Measurements from ENCODE around the gene KCNG4. TPM values are rescaled to one million over a fixed set of nuclear protein-coding genes. Genes with fewer than 3 reads are reported as not detected.
"Not testable (repeated sequence)": the region's sequence is repeated elsewhere in the genome, so short reads cannot be mapped to it uniquely, and the experiment has no call there.

KCNG4 gene
- polyA plus RNA-seq, 1 donor: not detected

DNA sequence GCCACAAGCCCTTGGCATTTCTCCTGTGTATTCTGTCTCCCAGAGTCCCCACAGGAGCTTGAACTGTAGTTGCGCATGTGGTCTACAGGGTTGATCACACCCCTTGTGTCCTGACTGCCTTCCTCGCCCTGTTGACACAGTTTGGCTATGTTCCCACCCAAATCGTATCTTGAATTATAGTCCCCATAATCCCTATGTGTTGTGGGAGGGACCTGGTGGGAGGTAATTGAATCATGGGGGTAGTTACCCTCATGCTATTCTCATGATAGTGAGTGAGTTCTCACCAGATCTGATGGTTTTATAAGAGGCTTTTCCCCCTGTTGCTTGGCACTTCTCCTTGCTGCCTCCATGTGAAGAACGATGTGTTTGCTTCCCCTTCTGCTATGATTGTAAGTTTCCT lies 27.7 kb downstream of the KCNG4 start:
- Histone ChIP-seq H3K9me3 (ENCODE audit: control insufficient read depth, low read depth, low read length) (no peaks in the 10 kb centered on the region), H3K4me3 (ENCODE audit: low read length) (no peak overlapping the region), H3K27ac (ENCODE audit: low read length) (no peak overlapping the region), H3K36me3 (ENCODE audit: control insufficient read depth, insufficient read depth, low read length) (no peaks in the 10 kb centered on the region), H3K27me3 (ENCODE audit: control insufficient read depth, insufficient read depth, low read length) (no peaks in the 10 kb centered on the region), H3K4me1 (ENCODE audit: control insufficient read depth, insufficient read depth, low read length) (no peaks in the 10 kb centered on the region)
- WGBS (ENCODE audit: insufficient coverage, low lambda C conversion rate): no CpG with 5 or more reads among the region's 4 CpGs
- no peak for DNase-seq

DNA sequence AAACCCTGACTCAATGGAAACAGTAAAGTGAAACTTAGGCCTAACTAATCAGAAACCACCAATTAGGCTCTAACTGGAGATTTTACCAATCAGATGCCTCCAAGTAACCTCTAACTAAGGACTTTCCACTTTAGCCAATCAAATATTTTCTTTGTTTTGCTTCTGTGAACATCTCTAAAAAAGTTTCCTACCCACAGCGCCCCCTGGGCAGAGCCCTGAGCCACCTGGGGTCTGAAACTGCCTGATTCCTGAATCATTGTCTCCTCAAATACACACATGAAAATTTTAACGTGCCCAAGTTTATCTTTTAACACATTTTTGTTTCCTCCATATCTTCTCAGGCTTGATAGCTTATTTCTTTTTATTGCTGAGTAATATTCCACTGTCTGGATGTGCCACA lies 29.8 kb downstream of the KCNG4 start:
- no peak for DNase-seq
- Histone ChIP-seq H3K27me3 (ENCODE audit: control insufficient read depth, insufficient read depth, low read length) (no peaks in the 10 kb centered on the region), H3K9me3 (ENCODE audit: control insufficient read depth, low read depth, low read length) (no peaks in the 10 kb centered on the region), H3K4me1 (ENCODE audit: control insufficient read depth, insufficient read depth, low read length) (no peaks in the 10 kb centered on the region), H3K4me3 (ENCODE audit: low read length) (no peak overlapping the region), H3K36me3 (ENCODE audit: control insufficient read depth, insufficient read depth, low read length) (no peaks in the 10 kb centered on the region), H3K27ac (ENCODE audit: low read length) (no peak overlapping the region)
- WGBS (ENCODE audit: insufficient coverage, low lambda C conversion rate): no CpG with 5 or more reads among the region's 2 CpGs

DNA sequence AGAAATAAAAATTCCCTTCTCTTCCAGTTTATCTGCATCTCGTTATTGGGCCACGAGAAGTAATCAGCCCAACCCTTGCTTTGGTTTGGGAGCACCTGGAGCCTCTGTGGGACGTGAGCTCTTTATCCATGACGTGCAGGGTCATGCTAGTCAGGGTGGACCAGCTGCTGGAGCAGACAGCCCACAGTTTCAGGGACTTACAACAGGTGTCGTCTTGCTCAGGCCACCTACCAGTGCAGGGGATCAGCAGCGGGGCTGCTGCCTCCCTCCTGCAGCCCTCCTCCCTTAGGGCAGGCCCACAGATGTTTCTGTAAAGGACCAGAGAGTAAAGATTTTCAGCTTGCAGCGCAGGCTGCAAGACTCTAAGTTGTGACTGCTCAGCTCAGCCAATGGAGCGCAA lies 31.9 kb downstream of the KCNG4 start:
- no peaks in the 10 kb centered on the region for H3K9me3 ChIP-seq (ENCODE audit: control insufficient read depth, low read depth, low read length)
- H3K36me3 ChIP-seq (ENCODE audit: control insufficient read depth, insufficient read depth, low read length): no peaks in the 10 kb centered on the region
- H3K27me3 ChIP-seq (ENCODE audit: control insufficient read depth, insufficient read depth, low read length): no peaks in the 10 kb centered on the region
- DNase-seq: no peak
- H3K4me1 ChIP-seq (ENCODE audit: control insufficient read depth, insufficient read depth, low read length): no peaks in the 10 kb centered on the region
- H3K27ac ChIP-seq (ENCODE audit: low read length): no peak overlapping the region
- no CpG with 5 or more reads among the region's 8 CpGs for WGBS (ENCODE audit: insufficient coverage, low lambda C conversion rate)
- no peak overlapping the region for H3K4me3 ChIP-seq (ENCODE audit: low read length)

DNA sequence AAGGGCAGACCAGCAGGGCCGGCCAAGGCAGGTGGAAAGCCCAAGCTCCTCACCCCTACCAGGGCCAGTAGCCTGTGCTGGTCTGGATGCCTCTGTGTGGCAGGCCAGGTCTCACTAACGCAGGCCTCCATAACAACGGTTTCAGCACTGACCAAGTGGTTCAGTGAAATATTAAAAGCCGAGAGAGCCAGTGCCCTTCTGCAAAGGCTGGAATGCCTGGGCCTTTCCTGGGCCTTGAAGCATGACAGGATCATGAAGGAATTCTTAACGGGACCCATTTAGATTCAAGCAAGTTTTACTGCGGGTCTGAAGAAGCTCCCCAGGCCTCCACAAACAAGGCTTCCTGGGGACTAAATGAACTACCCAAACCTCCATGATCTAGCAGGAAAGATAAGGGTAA lies 32.6 kb downstream of the KCNG4 start:
- Histone ChIP-seq H3K36me3 (ENCODE audit: control insufficient read depth, insufficient read depth, low read length) (no peaks in the 10 kb centered on the region), H3K27ac (ENCODE audit: low read length) (no peak overlapping the region), H3K4me3 (ENCODE audit: low read length) (no peak overlapping the region), H3K4me1 (ENCODE audit: control insufficient read depth, insufficient read depth, low read length) (no peaks in the 10 kb centered on the region), H3K9me3 (ENCODE audit: control insufficient read depth, low read depth, low read length) (no peaks in the 10 kb centered on the region), H3K27me3 (ENCODE audit: control insufficient read depth, insufficient read depth, low read length) (no peaks in the 10 kb centered on the region)
- DNase-seq: no peak
- no CpG with 5 or more reads among the region's 6 CpGs for WGBS (ENCODE audit: insufficient coverage, low lambda C conversion rate)

DNA sequence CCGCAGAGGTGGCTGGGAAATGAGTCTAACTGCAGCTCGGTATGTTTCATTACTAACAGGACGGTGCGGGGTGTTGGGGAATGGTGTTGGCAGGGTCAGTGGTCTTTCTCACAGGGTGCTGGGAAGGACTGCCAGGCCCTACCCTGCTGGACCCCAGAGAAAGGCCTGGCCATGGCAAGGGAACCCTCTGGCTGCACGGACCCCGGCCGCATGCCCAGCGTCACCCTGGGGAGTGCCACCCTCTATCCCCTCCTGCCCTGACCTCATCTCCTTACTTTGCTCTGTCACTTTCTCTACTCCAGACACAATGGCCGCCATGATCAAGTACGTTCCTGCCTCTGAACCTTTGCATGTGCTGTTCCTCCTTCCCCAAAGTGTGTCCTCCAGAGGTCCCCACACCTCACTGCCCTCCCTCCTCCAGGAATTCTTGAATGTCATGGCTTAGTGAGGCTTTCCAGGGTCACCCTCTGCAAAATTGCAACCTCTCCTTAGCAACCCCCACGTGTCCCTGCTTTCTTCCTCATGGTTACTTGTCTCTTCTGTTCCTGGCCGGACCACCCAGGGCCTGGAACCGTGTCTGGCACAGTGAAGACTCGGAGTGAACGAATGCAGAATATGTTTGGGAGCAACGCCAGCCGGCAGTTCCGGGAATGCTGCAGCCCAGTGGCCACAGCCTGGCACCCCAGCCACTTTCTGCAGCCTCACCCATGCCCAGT lies 33.7 kb downstream of the KCNG4 start:
- no peaks in the 10 kb centered on the region for H3K27me3 ChIP-seq (ENCODE audit: control insufficient read depth, insufficient read depth, low read length)
- no peak overlapping the region for H3K4me3 ChIP-seq (ENCODE audit: low read length)
- no peak overlapping the region for H3K27ac ChIP-seq (ENCODE audit: low read length)
- no CpG with 5 or more reads among the region's 18 CpGs for WGBS (ENCODE audit: insufficient coverage, low lambda C conversion rate)
- no peaks in the 10 kb centered on the region for H3K4me1 ChIP-seq (ENCODE audit: control insufficient read depth, insufficient read depth, low read length)
- H3K9me3 ChIP-seq (ENCODE audit: control insufficient read depth, low read depth, low read length): no peaks in the 10 kb centered on the region
- H3K36me3 ChIP-seq (ENCODE audit: control insufficient read depth, insufficient read depth, low read length): no peaks in the 10 kb centered on the region
- DNase-seq: no peak

DNA sequence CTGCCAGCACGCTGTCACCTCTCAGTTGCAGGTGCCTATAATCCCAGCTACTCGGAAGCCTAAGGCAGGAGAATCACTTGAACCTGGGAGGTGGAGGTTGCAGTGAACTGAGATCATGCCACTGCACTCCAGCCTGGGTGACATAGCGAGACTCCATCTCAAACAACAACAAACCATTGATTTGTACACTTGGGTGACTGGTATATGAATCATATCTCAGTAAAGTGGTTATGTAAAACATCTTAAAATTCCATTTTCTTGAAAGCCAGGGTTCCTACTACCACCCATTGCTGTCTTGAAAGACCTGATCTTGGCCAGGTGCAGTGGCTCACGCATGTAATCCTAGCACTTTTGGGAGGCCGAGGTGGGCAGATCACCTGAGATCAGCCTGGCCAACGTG lies 34.7 kb downstream of the KCNG4 start:
- WGBS (ENCODE audit: insufficient coverage, low lambda C conversion rate): no CpG with 5 or more reads among the region's 6 CpGs
- H3K9me3 ChIP-seq (ENCODE audit: control insufficient read depth, low read depth, low read length): not testable (repeated sequence)

DNA sequence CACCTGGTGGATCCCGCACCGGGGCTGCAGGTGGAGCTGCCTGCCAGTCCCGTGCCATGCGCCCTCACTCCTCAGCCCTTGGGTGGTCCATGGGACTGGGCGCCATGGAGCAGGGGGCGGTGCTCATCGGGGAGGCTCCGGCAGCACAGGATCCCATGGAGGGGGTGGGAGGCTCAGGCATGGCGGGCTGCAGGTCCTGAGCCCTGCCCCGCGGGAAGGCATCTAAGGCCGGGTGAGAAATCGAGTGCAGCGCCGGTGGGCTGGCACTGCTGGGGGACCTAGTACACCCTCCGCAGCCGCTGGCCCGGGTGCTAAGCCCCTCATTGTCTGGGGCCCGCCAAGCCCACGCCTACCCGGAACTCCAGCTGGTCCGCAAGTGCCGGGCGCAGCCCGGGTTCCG lies 35.3 kb downstream of the KCNG4 start:
- not testable (repeated sequence) for H3K4me1 ChIP-seq (ENCODE audit: control insufficient read depth, insufficient read depth, low read length); H3K9me3 ChIP-seq (ENCODE audit: control insufficient read depth, low read depth, low read length); H3K4me3 ChIP-seq (ENCODE audit: low read length); H3K27me3 ChIP-seq (ENCODE audit: control insufficient read depth, insufficient read depth, low read length); H3K27ac ChIP-seq (ENCODE audit: low read length); H3K36me3 ChIP-seq (ENCODE audit: control insufficient read depth, insufficient read depth, low read length); DNase-seq
- no CpG with 5 or more reads among the region's 26 CpGs for WGBS (ENCODE audit: insufficient coverage, low lambda C conversion rate)

More for the DNA sequence above, 34.7 kb downstream of the KCNG4 start:
- DNase-seq; H3K27me3 ChIP-seq (ENCODE audit: control insufficient read depth, insufficient read depth, low read length); H3K4me1 ChIP-seq (ENCODE audit: control insufficient read depth, insufficient read depth, low read length); H3K27ac ChIP-seq (ENCODE audit: low read length); H3K4me3 ChIP-seq (ENCODE audit: low read length); H3K36me3 ChIP-seq (ENCODE audit: control insufficient read depth, insufficient read depth, low read length): not testable (repeated sequence)

DNA sequence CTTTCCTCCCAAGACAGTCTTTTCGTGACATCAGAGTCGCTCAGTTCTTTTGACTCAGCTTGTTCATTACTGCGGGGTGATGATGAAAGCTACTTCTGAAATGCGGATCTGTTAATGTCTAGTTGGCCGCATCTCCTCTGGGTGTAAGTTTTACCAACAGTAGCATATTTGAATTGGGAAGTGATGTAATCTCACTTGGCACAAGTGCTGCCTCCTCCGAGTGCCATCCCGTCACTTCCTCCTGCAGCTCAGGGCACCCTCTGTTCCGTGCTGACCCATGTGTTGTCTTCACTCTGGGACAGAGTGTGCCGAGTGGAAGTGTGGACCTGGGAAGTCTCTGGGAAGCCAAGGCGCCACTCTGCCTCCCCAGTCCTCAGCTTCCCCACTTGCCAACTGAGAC lies 40.0 kb downstream of the KCNG4 start:
- Histone ChIP-seq H3K4me1 (ENCODE audit: control insufficient read depth, insufficient read depth, low read length) (no peaks in the 10 kb centered on the region), H3K27ac (ENCODE audit: low read length) (no peak overlapping the region), H3K36me3 (ENCODE audit: control insufficient read depth, insufficient read depth, low read length) (no peaks in the 10 kb centered on the region), H3K27me3 (ENCODE audit: control insufficient read depth, insufficient read depth, low read length) (peaks cover 5% of the 10 kb centered on the region), H3K9me3 (ENCODE audit: control insufficient read depth, low read depth, low read length) (no peaks in the 10 kb centered on the region), H3K4me3 (ENCODE audit: low read length) (no peak overlapping the region)
- no peak for DNase-seq
- WGBS (ENCODE audit: insufficient coverage, low lambda C conversion rate): 100% methylated on average over 1 of the region's 10 CpGs

DNA sequence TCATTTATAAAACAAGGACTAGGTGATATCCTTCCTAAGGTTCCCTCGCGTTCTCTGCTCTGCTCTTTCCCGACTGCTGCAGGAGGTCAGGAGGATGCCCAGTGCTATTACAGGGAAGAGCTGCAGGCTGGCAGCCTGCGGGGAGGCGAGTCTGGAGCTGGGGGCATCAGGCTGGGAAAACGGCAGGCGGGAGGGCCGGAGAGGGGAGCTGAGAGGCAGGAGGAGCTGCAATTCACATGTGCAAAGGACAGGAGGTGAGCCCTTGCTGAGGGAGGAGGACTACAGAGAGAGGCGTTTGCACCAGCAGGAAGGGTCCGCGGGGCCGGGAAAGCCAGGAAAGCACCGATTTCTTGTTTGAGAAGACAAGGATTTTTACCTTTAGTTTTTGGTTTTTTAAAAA lies 40.7 kb downstream of the KCNG4 start:
- WGBS (ENCODE audit: insufficient coverage, low lambda C conversion rate): no CpG with 5 or more reads among the region's 13 CpGs
- no peak overlapping the region for H3K4me3 ChIP-seq (ENCODE audit: low read length)
- peaks cover 5% of the 10 kb centered on the region for H3K27me3 ChIP-seq (ENCODE audit: control insufficient read depth, insufficient read depth, low read length)
- H3K27ac ChIP-seq (ENCODE audit: low read length): no peak overlapping the region
- H3K9me3 ChIP-seq (ENCODE audit: control insufficient read depth, low read depth, low read length): no peaks in the 10 kb centered on the region
- no peaks in the 10 kb centered on the region for H3K4me1 ChIP-seq (ENCODE audit: control insufficient read depth, insufficient read depth, low read length)
- H3K36me3 ChIP-seq (ENCODE audit: control insufficient read depth, insufficient read depth, low read length): no peaks in the 10 kb centered on the region
- DNase-seq: no peak

DNA sequence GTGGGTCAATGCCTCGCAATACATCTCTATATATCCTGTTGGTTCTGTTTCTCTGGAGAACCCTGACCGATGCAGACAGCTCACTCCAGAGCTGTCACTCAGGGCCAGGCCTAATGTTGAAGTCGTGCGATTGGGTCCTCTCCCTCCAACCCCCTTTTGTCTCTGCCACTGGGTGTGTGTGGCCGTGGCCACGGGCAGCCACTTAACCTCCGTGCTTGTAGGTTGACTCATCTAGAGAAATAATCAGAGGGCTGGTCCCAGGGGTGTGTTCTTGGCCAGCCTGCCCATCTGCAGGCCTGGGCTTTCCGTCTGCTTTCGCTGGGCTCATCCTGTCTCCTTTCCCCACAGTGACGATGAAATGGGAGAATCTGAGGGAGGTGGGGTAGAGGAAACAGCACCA lies 41.4 kb downstream of the KCNG4 start:
- H3K27ac ChIP-seq (ENCODE audit: low read length): no peak overlapping the region
- no peaks in the 10 kb centered on the region for H3K9me3 ChIP-seq (ENCODE audit: control insufficient read depth, low read depth, low read length)
- no CpG with 5 or more reads among the region's 10 CpGs for WGBS (ENCODE audit: insufficient coverage, low lambda C conversion rate)
- H3K4me1 ChIP-seq (ENCODE audit: control insufficient read depth, insufficient read depth, low read length): no peaks in the 10 kb centered on the region
- H3K27me3 ChIP-seq (ENCODE audit: control insufficient read depth, insufficient read depth, low read length): peaks cover 5% of the 10 kb centered on the region
- no peak overlapping the region for H3K4me3 ChIP-seq (ENCODE audit: low read length)
- no peak for DNase-seq
- H3K36me3 ChIP-seq (ENCODE audit: control insufficient read depth, insufficient read depth, low read length): no peaks in the 10 kb centered on the region

DNA sequence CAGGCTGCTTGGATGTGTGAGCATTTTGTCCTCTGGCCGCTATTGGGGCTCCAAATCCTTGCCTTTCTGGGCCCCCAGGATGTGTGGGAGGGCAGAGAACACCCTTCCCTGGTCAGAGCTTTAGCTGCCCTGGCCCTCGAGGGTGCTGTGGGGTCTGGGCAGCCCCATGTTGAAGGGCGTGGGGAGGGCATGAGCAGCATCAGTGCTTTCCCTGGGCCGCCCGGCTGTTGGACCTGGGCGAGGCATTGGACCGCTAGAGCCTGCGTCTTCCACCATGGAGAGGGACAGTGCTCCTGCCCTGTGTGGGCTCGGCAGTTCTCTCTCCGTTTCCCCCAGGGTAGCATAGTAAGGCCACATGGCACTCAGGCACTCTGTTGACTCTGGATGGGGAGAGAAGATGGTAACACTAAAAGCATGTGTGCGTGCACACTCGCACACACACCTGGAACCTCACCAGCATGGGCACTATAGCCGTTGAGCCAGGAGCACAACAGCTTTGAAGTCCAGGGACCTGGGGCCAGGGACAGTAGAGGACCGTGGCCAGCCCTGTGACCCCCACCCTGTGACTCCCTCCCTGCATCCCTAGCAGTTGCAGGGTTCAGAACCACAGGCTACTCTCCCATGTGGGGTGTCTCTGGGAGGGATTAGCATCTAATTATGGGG lies 42.2 kb downstream of the KCNG4 start:
- H3K4me3 ChIP-seq (ENCODE audit: low read length): no peak overlapping the region
- no peaks in the 10 kb centered on the region for H3K36me3 ChIP-seq (ENCODE audit: control insufficient read depth, insufficient read depth, low read length)
- H3K9me3 ChIP-seq (ENCODE audit: control insufficient read depth, low read depth, low read length): no peaks in the 10 kb centered on the region
- DNase-seq: no peak
- WGBS (ENCODE audit: insufficient coverage, low lambda C conversion rate): no CpG with 5 or more reads among the region's 14 CpGs
- no peaks in the 10 kb centered on the region for H3K4me1 ChIP-seq (ENCODE audit: control insufficient read depth, insufficient read depth, low read length)
- H3K27me3 ChIP-seq (ENCODE audit: control insufficient read depth, insufficient read depth, low read length): peaks cover 5% of the 10 kb centered on the region
- H3K27ac ChIP-seq (ENCODE audit: low read length): no peak overlapping the region
